COLO668 (cell line): ENCODE data around the gene RBM3.

Experiments
- DNase-seq: peaks from one replicate; lab custom pipeline; 2025; ENCODE audit not compliant: unreplicated experiment; lab: John Stamatoyannopoulos, UW

Gene RBM3

GRCh38 chrX:48617542-48618340 lies 43.5 kb downstream of the RBM3 start:
- no peak for DNase-seq

GRCh38 chrX:48626401-48627298 lies 52.4 kb downstream of the RBM3 start:
- DNase-seq: no peak
